Colonic mucosa (tissue), 4 donors: Measurements from ENCODE around the gene USP12. TPM values are rescaled to one million over a fixed set of nuclear protein-coding genes. Genes with fewer than 3 reads are reported as not detected.
"Not testable (repeated sequence)": the region's sequence is repeated elsewhere in the genome, so short reads cannot be mapped to it uniquely, and the experiment has no call there.

Source experiments
- DNase-seq: peaks from one replicate; pipeline ENCODE4 v3.0.0-alpha.2; 2020
- H3K27ac ChIP-seq: fragments of 200-600 bp; one replicate; pipeline ENCODE4 v1.8.0; 2021
- H3K27me3 ChIP-seq: fragments of 200-600 bp; one replicate; pipeline ENCODE4 v1.8.0; 2021
- H3K36me3 ChIP-seq: fragments of 200-600 bp; one replicate; pipeline ENCODE4 v1.8.0; 2021
- H3K4me1 ChIP-seq: fragments of 200-600 bp; one replicate; pipeline ENCODE4 v1.8.0; 2021; ENCODE audit warnings: mild to moderate bottlenecking
- H3K4me3 ChIP-seq: fragments of 200-600 bp; one replicate; pipeline ENCODE4 v1.8.0; 2021
- H3K9ac ChIP-seq, 2 donors: one replicate each; pipeline ENCODE4 v1.7.0; 2013; ENCODE audit warnings: control low read depth in 2 of 2, low read depth in 2 of 2, low read length in 2 of 2
- H3K9me3 ChIP-seq: fragments of 200-600 bp; one replicate; pipeline ENCODE4 v1.8.0; 2021
- CTCF ChIP-seq: fragments of 200-600 bp; IDR thresholded peaks from one replicate; pipeline ENCODE4 v1.8.0; 2022; ENCODE audit warnings: antibody characterized with exemption, mild to moderate bottlenecking
- intact Hi-C: fragments of 100-400 bp; cut with DNase I; formaldehyde crosslinking; loops from one replicate; pipeline ENCODE4 v1.14.1; 2022
- total RNA-seq, 2 donors: library from RNA; stranded (reverse); fragmentation: NEBNext Ultra II Directional in 1 of 2; extraction: Animal tissue kit (Norgen Biotek cat#: 25700) in 1 of 2; gene quantifications; one replicate each; pipeline ENCODE4 v1.2.1, GENCODE V29; 2021
- donor health status: healthy.
- donor health status: DM: no; HTN: no; CAD: no.
- donor health status: DM: no; HTN: no; CAD: no.

USP12 gene, protein sequence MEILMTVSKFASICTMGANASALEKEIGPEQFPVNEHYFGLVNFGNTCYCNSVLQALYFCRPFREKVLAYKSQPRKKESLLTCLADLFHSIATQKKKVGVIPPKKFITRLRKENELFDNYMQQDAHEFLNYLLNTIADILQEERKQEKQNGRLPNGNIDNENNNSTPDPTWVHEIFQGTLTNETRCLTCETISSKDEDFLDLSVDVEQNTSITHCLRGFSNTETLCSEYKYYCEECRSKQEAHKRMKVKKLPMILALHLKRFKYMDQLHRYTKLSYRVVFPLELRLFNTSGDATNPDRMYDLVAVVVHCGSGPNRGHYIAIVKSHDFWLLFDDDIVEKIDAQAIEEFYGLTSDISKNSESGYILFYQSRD
- 10 to 100 TPM; 28.0 to 48.0 TPM for total RNA-seq

GRCh38 chr13:27171244-27171826, at the start of gene USP12:
USP12 (minus strand) TSS chr13:27171811; CDS start chr13:27171639, 172 bp downstream.
- intact Hi-C loops, result loop anchor here (5.0 kb wide), 1 partner anchor 81 kb away; the partner anchor contains the start of gene RPL21
- Histone ChIP-seq H3K4me3 (peak within 1 kb of the TSS; percentile 75), H3K4me1 (peaks cover 5% of the 10 kb centered on the region), H3K9me3 (no peaks in the 10 kb centered on the region), H3K36me3 (no peaks in the 10 kb centered on the region), H3K27ac (peak within 1 kb of the TSS; percentile 95), H3K9ac (peak within 1 kb of the TSS; percentile 79 to 97), H3K27me3 (no peaks in the 10 kb centered on the region)
- no peak for DNase-seq
- TF ChIP-seq CTCF, result no peak

GRCh38 chr13:27219611-27220010, 48.0 kb upstream of the USP12 start:
- no peak overlapping the region for H3K4me3 ChIP-seq
- no peaks in the 10 kb centered on the region for H3K4me1 ChIP-seq
- no peaks in the 10 kb centered on the region for H3K27me3 ChIP-seq
- intact Hi-C loops, result no loop called here
- no peak for TF ChIP-seq CTCF
- no peaks in the 10 kb centered on the region for H3K9me3 ChIP-seq
- no peak overlapping the region for H3K27ac ChIP-seq
- no peak overlapping the region for H3K9ac ChIP-seq
- no peaks in the 10 kb centered on the region for H3K36me3 ChIP-seq
- DNase-seq, result no peak

DNA sequence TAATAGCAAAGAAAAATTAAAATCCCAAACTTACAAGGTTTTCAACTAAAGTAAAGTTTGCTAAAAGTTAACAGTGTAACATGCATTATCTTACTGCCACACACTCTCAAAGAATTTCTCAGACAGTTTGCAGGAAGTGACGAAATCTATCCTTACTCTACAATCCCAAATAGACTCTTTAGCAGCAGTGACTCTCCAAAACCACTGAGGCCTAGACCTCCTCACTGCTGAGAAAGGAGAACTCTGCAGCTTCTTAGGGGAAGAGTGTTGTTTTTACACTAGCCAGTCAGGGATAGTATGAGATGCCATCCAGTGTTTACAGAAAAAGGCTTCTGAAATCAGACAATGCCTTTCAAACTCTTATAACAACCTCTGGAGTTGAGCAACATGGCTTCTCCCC, 47.2 kb upstream of the USP12 start:
- DNase-seq, H3K36me3 ChIP-seq, H3K4me3 ChIP-seq, H3K27ac ChIP-seq, intact Hi-C loops, H3K4me1 ChIP-seq, H3K9ac ChIP-seq, H3K9me3 ChIP-seq, H3K27me3 ChIP-seq: not testable (repeated sequence)

DNA sequence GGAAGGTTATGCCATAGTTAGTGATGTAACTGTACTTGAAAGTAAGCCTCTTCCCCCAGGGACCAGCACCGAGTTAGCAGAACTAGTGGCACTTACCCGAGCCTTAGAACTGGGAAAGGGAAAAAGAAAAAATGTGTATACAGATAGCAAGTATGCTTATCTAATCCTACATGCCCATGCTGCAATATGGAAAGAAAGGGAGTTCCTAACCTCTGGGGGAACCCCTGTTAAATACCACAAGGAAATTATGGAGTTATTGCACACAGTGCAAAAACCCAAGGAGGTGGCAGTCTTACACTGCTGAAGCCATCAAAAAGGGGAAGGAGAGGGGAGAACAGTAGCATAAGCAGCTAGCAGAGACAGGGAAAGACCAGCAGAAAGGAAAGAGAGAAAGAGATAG, 46.2 kb upstream of the USP12 start:
- H3K9me3 ChIP-seq, H3K27ac ChIP-seq, H3K4me3 ChIP-seq, H3K27me3 ChIP-seq, H3K36me3 ChIP-seq, DNase-seq, H3K4me1 ChIP-seq, H3K9ac ChIP-seq, intact Hi-C loops: not testable (repeated sequence)

DNA sequence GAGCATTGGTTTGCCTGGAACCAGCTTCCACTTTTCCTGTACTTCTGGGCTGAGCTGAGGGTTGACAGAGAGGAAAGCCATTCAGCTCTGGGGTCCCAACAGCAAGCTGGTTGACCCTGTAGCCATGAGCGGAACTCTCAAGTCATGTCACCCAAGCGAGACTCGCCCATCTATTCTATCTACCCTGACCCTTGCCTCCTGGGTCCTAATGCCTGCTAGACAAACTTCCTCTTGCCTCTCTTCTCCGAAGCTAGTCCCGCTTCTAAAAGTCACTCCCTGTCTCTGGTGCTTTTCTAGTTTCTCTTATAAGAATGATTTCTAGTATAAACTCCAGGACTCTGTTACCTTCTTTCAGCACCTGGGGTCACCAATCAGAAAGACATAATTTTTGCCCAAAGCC, 41.8 kb upstream of the USP12 start:
- H3K27ac ChIP-seq, H3K27me3 ChIP-seq, H3K9me3 ChIP-seq, H3K4me1 ChIP-seq, H3K4me3 ChIP-seq, intact Hi-C loops, H3K9ac ChIP-seq, H3K36me3 ChIP-seq, DNase-seq: not testable (repeated sequence)

DNA sequence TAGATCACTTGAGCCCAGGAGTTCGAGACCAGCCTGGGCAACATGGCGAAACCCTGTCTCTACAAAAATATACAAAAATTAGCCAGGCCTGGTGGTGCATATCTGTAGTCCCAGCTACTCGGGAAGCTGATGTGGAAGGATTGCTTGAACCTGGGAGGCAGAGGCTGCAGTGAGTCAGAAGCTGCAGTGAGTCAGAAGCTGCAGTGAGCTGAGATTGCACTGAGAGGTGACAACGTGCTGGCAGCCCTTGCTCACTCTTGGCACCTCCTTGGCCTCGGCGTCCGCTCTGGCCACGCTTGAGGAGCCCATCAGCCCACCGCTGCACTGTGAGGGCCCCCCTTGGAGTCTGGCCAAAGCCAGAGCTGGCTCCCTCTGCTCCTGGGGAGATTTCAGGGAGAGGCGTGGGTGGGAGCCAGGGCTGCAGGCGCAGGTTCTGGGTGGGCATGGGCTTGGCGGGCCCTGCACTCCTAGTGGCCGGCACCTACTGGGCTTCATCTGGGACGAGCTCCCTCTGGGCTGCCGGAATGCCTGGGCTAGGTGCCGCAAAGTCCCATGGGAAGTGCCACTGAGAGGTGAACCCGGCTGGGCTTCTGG, 40.3 kb upstream of the USP12 start:
- DNase-seq, result no peak
- no peaks in the 10 kb centered on the region for H3K9me3 ChIP-seq
- no peaks in the 10 kb centered on the region for H3K36me3 ChIP-seq
- no peak for TF ChIP-seq CTCF
- no peaks in the 10 kb centered on the region for H3K27me3 ChIP-seq
- intact Hi-C loops, result no loop called here
- no peak overlapping the region for H3K9ac ChIP-seq
- H3K4me1 ChIP-seq, result no peaks in the 10 kb centered on the region
- no peak overlapping the region for H3K27ac ChIP-seq
- H3K4me3 ChIP-seq, result no peak overlapping the region

- Histone ChIP-seq H3K9me3 (no peaks in the 10 kb centered on the region), H3K4me1 (no peaks in the 10 kb centered on the region), H3K27ac (no peak overlapping the region), H3K36me3 (no peaks in the 10 kb centered on the region), H3K4me3 (no peak overlapping the region), H3K27me3 (no peaks in the 10 kb centered on the region), H3K9ac (no peak overlapping the region)
- TF ChIP-seq CTCF, result no peak
- DNase-seq, result no peak
- intact Hi-C loops, result no loop called here
Measured at GRCh38 chr13:27211271-27211670, 39.7 kb upstream of the USP12 start.
